ENCODE data around the gene NDUFS8.

NDUFS8 gene

GRCh38 chr11:68012044-68012842 lies 18.2 kb upstream of the NDUFS8 start:
- no peak for DNase-seq (ENCODE audit: low read depth)
- no peak overlapping the region for H3K4me3 ChIP-seq (ENCODE audit: low read depth, low read length)
- no peak for TF ChIP-seq CTCF (IDR thresholded peaks at IDR 0.05; ENCODE audit: low read depth, low read length, missing control alignments)

GRCh38 chr11:68012843-68013610 lies 17.5 kb upstream of the NDUFS8 start:
- TF ChIP-seq CTCF (IDR thresholded peaks at IDR 0.05; ENCODE audit: low read depth, low read length, missing control alignments): no peak
- H3K4me3 ChIP-seq (ENCODE audit: low read depth, low read length): no peak overlapping the region
- no peak for DNase-seq (ENCODE audit: low read depth)

GRCh38 chr11:68013611-68014156 lies 16.8 kb upstream of the NDUFS8 start:
- TF ChIP-seq CTCF (IDR thresholded peaks at IDR 0.05; ENCODE audit: low read depth, low read length, missing control alignments): no peak
- H3K4me3 ChIP-seq (ENCODE audit: low read depth, low read length): no peak overlapping the region
- DNase-seq (ENCODE audit: low read depth): no peak

- no peak for DNase-seq (ENCODE audit: low read depth)
These were observed 16.1 kb upstream of the NDUFS8 start for GRCh38 chr11:68014157-68014946.

GRCh38 chr11:68014947-68015447 lies 15.5 kb upstream of the NDUFS8 start:
- DNase-seq (ENCODE audit: low read depth): no peak
- TF ChIP-seq CTCF (IDR thresholded peaks at IDR 0.05; ENCODE audit: low read depth, low read length, missing control alignments): no peak
- no peak overlapping the region for H3K4me3 ChIP-seq (ENCODE audit: low read depth, low read length)

More at GRCh38 chr11:68014157-68014946, 16.1 kb upstream of the NDUFS8 start:
- no peak for TF ChIP-seq CTCF (IDR thresholded peaks at IDR 0.05; ENCODE audit: low read depth, low read length, missing control alignments)
- H3K4me3 ChIP-seq (ENCODE audit: low read depth, low read length): no peak overlapping the region

GRCh38 chr11:68015467-68015866 lies 15.0 kb upstream of the NDUFS8 start:
- no peak for DNase-seq (ENCODE audit: low read depth)
- no peak for TF ChIP-seq CTCF (IDR thresholded peaks at IDR 0.05; ENCODE audit: low read depth, low read length, missing control alignments)
- H3K4me3 ChIP-seq (ENCODE audit: low read depth, low read length): no peak overlapping the region

All from GM12864 (cell line).